GM18505 (cell line): Measurements from ENCODE around the gene INMT.

Source experiments
- ATAC-seq: cut with Tn5 transposase; IDR thresholded peaks from one replicate; pipeline ENCODE4 v1.9.1; 2021; ENCODE audit not compliant: unreplicated experiment
- POLR2A ChIP-seq: IDR thresholded peaks from 4 replicates; pipeline ENCODE4 v1.6.1; 2011; ENCODE audit warnings: borderline replicate concordance; ENCODE audit not compliant: insufficient read depth, insufficient read length; ENCODE audit errors: extremely low read depth

INMT gene

GRCh38 chr7:30751696-30752273 lies at the start of gene INMT:
INMT (plus strand) TSS chr7:30752135; CDS start chr7:30752151, 16 bp downstream.
- no peak for TF ChIP-seq POLR2A
- no peak for ATAC-seq

DNA sequence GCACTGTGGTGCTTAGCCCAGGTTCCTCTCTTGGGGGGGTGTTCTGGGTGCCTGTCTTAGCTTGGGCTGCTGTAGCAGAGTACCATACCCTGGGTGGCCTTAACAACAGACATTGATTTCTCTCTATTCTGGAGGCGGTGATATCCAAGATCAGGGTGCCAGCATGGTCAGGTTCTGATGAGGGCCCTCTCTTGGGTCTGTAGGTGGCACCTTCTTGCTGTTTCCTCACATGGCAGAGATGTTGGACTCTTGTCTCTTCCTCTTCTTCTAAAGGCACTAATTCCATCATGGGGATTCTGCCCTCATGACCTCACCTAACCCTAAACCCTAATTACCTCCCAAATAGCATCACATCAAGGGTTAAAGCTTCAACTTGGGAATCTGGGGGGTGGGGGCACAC lies 49.7 kb upstream of the INMT start:
- no peak for TF ChIP-seq POLR2A
- no peak for ATAC-seq

- no peak for TF ChIP-seq POLR2A
- no peak for ATAC-seq
Observed at GRCh38 chr7:30703756-30704155, 48.2 kb upstream of the INMT start.

GRCh38 chr7:30705008-30705407 lies 46.9 kb upstream of the INMT start:
- ATAC-seq: no peak
- TF ChIP-seq POLR2A: no peak

- ATAC-seq: no peak
Observed at GRCh38 chr7:30705596-30705995, 46.3 kb upstream of the INMT start.

GRCh38 chr7:30706316-30706715 lies 45.6 kb upstream of the INMT start:
- TF ChIP-seq POLR2A: no peak
- no peak for ATAC-seq

More at GRCh38 chr7:30705596-30705995, 46.3 kb upstream of the INMT start:
- TF ChIP-seq POLR2A: no peak

GRCh38 chr7:30706908-30707307 lies 45.0 kb upstream of the INMT start:
- no peak for TF ChIP-seq POLR2A

DNA sequence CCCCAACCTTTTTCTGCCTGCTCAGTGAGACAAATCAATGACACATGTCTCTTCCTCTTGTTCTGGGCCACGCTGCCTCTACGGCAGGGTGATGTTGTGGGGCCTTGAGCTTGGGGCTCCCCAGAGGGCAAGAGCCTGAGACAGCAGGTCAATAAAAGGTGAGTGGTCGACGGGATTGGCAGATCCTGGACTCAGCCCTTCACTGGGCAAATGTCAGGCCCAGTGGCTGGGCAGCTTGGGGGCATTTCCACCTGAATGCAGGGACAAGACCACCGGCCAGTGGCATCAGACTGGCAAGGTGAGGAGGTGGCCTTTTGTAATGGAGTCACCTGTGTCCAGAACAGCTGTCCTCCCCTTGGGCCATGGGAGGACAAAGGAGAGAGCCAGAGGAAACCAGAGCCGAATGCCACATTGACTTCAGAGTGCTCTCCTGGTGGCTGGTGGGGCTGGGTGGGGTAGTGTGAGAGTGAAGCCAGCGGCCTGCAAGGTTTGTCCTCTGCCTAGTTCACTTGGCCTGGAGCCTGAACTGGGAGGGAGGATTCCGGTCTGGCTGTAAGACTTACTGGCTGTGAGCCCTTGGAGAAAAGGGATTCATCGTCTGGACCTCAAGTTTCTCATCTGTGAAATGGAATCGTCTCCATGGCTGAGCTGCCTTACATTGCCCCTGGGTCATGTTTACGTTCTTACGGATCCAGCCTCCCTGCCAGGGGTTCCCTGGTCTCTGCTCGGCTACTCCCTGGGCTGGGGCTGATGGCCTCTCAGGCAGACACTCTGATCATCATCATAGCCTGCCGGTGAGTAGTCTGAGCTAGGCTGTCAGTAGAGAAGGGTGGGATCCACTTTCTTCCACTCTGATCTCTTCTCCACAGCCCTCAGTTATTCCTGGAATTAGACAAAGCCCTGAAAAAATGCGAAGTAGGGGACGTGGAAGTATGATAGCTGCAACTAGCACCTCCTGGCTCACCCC lies 44.3 kb upstream of the INMT start:
- ATAC-seq: no peak
- TF ChIP-seq POLR2A: no peak

More at GRCh38 chr7:30706908-30707307, 45.0 kb upstream of the INMT start:
- ATAC-seq: no peak

- no peak for ATAC-seq
- no peak for TF ChIP-seq POLR2A
Observed at GRCh38 chr7:30708412-30708811, 43.5 kb upstream of the INMT start.

- ATAC-seq: no peak
- no peak for TF ChIP-seq POLR2A
Observed at GRCh38 chr7:30708983-30709382, 43.0 kb upstream of the INMT start.

GRCh38 chr7:30709549-30709948 lies 42.4 kb upstream of the INMT start:
- no peak for TF ChIP-seq POLR2A
- no peak for ATAC-seq

GRCh38 chr7:30710669-30711068 lies 41.3 kb upstream of the INMT start:
- ATAC-seq: no peak
- no peak for TF ChIP-seq POLR2A

DNA sequence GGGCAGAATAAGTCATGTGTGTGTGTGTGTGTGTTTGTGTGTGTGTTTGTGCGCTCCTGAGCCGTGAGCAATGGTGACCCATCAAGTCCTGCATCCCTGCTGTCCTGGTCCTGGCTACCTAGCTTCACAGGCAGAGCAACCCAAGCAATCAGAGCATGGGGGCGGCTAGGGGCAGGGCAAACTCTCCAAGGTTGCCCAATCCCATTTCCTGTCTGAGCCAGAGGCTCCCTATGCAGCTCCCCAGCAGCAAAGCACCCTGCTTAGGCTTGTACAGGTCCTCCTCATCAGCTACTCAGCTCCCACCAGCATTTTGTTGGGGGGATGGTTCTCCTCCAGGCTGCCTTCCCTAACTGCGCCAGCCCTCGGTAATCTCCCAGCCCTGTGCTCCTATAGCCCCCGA lies 38.5 kb upstream of the INMT start:
- ATAC-seq: no peak
- TF ChIP-seq POLR2A: no peak

- TF ChIP-seq POLR2A: no peak
- no peak for ATAC-seq
Observed at GRCh38 chr7:30714129-30714528, 37.8 kb upstream of the INMT start.
